ENCODE measurements around the gene CDK2AP2.

- TF ChIP-seq, protein P1, sequence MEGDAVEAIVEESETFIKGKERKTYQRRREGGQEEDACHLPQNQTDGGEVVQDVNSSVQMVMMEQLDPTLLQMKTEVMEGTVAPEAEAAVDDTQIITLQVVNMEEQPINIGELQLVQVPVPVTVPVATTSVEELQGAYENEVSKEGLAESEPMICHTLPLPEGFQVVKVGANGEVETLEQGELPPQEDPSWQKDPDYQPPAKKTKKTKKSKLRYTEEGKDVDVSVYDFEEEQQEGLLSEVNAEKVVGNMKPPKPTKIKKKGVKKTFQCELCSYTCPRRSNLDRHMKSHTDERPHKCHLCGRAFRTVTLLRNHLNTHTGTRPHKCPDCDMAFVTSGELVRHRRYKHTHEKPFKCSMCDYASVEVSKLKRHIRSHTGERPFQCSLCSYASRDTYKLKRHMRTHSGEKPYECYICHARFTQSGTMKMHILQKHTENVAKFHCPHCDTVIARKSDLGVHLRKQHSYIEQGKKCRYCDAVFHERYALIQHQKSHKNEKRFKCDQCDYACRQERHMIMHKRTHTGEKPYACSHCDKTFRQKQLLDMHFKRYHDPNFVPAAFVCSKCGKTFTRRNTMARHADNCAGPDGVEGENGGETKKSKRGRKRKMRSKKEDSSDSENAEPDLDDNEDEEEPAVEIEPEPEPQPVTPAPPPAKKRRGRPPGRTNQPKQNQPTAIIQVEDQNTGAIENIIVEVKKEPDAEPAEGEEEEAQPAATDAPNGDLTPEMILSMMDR (IDR thresholded peaks at IDR 0.05) = no peak
- TF ChIP-seq POLR2A (IDR thresholded peaks at IDR 0.05) = no peak
Measured at GRCh38 chr11:67534070-67534679, 26.2 kb upstream of the CDK2AP2 start.

All from Peyer's patch (tissue), 4 donors.